DMS114 treated with DMSO at 0.1 percent for 48 hours (cell line): ENCODE results near the gene LRCOL1.

ENCODE experiments used
- DNase-seq: peaks from one replicate; lab custom pipeline; 2025; ENCODE audit not compliant: unreplicated experiment; lab: John Stamatoyannopoulos, UW

Gene LRCOL1

GRCh38 chr12:132637811-132638210 lies 27.4 kb upstream of the LRCOL1 start:
- no peak for DNase-seq

- no peak for DNase-seq
These were observed 24.9 kb upstream of the LRCOL1 start for GRCh38 chr12:132635076-132635955.

- no peak for DNase-seq
These were observed 24.1 kb upstream of the LRCOL1 start for GRCh38 chr12:132634411-132634990.

GRCh38 chr12:132633901-132634300 lies 23.5 kb upstream of the LRCOL1 start:
- DNase-seq = no peak

- no peak for DNase-seq
These were observed 23.0 kb upstream of the LRCOL1 start for GRCh38 chr12:132633398-132633797.

- no peak for DNase-seq
These were observed 22.3 kb upstream of the LRCOL1 start for GRCh38 chr12:132632521-132633228.

- DNase-seq = no peak
These were observed 21.3 kb upstream of the LRCOL1 start for GRCh38 chr12:132631666-132632065.

- DNase-seq = no peak
These were observed 20.3 kb upstream of the LRCOL1 start for GRCh38 chr12:132630672-132631071.

GRCh38 chr12:132629330-132629729 lies 18.9 kb upstream of the LRCOL1 start:
- DNase-seq = no peak

GRCh38 chr12:132625731-132626430 lies 15.5 kb upstream of the LRCOL1 start:
- no peak for DNase-seq

- no peak for DNase-seq
These were observed 14.7 kb upstream of the LRCOL1 start for GRCh38 chr12:132624910-132625630.

GRCh38 chr12:132624186-132624855 lies 13.9 kb upstream of the LRCOL1 start:
- no peak for DNase-seq

- DNase-seq = no peak
These were observed 12.9 kb upstream of the LRCOL1 start for GRCh38 chr12:132623072-132623869.

GRCh38 chr12:132622437-132623071 lies 12.2 kb upstream of the LRCOL1 start:
- no peak for DNase-seq

GRCh38 chr12:132621657-132622435 lies 11.5 kb upstream of the LRCOL1 start:
- DNase-seq = no peak

GRCh38 chr12:132620899-132621656 lies 10.7 kb upstream of the LRCOL1 start:
- no peak for DNase-seq
